Raji (cell line): ENCODE results near the gene GRAMD2B.

Experiments
- POLR2A ChIP-seq: IDR thresholded peaks from 2 replicates; pipeline ENCODE4 v1.6.1; 2011; ENCODE audit warnings: low read depth, low read length, control low read depth; ENCODE audit not compliant: insufficient read depth

The GRAMD2B gene

DNA sequence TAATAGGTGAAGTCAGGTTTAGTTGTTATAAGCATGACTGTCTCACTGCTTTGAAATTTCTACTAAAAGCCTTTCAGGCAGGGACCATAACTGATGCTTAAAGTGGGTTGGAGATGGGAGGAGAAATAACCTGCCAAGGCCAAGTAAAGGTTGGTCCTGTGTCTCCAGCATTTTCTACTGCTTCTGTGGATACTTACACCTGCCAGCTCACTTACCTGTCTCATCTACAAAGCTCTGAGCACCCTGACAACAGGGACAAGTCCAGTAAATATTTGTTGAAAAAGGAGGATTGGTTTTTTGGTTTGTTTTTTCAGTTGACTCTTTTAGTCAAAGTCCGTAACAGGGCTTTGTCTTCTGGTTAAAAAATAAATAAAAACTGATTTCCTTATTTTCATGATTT lies 38.6 kb downstream of the GRAMD2B start:
- TF ChIP-seq POLR2A, result no peak

DNA sequence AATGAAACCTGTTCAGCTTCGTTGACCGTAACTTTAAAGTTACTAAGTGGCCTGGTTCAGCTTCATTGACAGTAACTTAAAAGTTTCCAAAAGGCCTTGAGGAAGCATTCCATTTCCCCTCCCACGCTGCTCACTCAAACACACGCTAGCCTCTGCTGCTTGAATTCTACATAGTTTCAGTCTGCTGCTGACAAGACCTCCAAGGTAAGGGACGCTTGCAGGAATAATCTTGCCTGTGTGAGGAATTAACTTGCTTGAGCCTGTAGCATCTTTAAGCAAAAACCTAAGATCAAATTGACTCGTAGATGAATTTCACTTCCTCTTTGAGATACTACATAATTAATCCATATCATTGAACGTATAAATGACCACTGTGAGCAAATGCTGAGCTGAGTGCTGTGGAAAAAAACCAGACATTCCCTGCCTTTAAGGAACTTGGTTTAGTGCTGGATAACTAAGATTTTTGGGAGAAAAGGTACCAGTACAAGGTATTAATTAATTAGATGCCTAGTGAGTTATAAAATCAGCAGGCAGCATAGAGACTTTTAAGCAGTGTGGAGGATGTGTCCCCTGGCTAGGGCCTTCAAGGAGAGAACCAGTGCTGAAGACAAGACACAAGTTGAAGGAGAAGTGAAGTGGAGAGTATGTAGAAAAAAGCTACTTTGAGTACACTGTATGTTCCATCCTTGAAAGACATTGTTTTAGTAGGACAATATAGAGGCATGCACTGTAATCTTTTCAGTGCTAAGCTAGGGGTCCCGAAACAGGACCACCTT lies 39.2 kb downstream of the GRAMD2B start:
- no peak for TF ChIP-seq POLR2A

DNA sequence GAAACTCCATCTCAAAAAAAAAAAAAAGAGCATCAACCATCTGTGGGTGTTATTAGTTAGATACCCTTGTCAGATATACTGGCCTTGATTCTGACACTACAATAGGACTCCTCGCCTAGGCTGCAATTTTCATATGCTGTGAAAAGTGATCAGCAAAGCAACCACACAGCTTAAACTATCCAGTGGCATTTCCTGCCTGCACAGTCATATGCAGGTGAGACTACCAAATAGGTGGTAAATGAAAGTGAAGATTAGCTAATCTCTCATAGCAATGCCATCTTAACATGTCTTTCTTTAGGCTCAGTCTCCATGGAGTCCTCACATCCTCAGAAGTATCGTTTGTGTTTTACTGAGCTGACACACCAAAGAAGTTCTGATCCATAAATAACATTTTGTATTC lies 40.8 kb downstream of the GRAMD2B start:
- no peak for TF ChIP-seq POLR2A

DNA sequence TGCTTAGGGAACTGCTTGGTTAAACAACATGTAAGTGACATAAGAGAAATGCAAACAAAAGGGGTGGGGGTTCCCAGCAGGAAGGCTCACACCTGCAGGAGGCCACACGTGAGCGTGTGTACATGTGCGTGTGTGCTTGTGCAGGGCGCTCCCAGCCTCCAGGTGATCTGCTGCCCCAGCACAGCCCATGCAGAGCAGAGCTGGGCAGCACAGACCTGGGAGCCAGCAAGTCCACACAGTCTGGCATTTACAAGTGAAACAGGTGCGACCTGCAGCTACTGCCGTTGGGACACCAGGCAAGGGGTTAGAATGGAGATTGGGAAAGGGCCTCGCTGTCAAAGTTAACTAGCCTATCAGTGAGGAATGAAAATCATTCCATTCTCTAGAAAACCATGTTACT lies 41.8 kb downstream of the GRAMD2B start:
- TF ChIP-seq POLR2A, result no peak

DNA sequence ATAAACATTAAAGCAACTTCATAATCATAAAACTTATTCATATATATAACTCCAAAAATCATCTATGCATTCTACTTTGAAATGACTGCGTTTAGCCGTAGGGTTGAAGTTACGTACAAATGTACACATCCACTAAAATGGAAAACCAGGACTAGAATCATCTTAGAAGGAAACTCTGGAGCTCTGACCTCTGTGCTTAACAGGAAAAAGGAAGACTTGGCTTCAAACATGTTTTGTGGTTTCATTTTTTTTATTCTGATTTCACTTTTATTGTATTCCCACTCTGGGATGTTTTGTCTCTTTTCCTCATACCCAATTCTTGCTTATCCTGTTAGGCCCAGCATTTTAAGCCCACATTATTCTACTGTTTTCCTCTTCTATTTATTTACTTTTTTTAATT lies 44.9 kb downstream of the GRAMD2B start:
- no peak for TF ChIP-seq POLR2A

DNA sequence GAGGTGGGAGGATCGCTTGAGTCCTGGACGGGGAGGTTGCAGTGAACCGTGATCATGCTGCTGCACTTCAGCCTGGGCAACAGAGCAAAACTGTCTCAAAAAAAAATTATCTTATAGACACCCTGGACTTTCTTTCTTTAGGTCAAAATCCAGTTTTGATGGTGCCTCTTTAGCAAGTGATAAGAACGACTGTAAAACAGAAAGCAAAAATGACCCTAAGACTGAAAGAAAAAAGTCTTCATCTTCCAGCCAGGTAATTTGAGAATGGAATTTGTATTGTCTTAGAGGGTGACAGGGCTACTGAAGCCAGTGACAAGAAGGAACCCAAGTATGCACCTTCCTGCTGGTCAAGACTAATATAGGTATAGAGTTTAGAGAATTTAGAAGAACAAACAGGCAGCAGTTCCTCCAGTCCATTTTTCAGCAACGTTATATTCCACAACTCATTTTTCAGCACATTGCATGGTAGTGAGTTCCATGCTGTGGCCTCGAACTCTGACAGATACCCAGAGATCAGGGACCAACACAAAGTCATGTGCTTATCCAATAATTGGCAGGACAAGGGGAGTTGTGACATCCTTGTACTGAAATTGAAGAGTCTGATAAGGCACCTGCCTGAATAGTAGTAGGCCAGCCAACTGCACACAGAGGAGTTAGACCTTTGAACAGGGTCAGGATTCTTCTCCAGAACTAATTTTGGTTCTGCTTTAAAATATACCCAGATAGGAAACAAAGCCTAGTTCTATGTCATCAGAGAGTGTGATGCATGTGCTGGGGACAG lies 46.5 kb downstream of the GRAMD2B start:
- TF ChIP-seq POLR2A, result no peak

DNA sequence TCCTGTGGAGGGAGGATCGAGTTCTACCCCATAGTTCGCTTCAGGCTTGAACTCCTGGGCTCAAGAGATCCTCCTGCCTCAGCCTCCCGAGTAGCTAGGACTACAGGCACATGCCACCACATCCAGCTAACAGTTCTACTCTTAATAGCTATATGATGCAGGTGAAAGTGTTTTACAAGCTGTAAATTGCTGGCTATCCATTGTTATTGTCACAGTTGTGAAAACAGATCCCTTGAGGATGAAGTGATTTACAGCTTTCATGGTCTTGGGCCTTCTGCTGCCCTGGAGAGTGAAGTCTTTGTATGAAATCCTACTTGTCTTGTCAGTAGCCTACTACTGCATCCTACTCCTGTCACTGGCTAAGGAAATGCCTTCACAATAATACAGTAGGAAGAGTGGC lies 48.0 kb downstream of the GRAMD2B start:
- TF ChIP-seq POLR2A, result no peak

DNA sequence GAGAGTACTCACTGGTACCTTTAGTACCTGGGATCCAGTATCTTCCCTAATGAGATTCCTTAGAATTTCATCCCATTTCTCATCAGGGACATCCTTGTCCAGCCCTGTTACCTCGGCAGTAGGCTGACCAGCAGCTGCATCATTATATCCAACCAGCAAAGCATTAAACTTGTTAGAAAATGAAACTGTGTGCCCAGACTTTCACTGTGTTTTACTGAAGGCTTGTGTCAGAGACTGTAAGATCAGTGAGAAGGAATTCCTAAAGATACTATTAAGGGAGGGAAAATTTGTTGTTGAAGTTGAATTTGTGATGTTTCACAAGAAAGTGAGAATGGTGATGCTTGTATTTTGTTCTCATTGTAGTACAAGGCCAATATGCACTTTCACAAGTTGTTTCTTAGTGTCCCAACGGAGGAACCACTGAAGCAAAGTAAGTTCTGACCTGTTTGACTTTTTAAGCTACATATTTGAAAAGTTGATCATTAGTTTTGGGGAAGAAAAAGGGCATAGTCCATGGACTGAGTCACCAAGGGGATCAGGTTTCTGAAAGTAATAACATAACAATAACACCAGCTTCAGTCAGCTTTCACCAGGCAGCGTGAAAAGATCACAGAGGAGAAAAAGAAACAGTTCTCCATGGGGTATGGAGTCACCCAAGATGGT lies 48.8 kb downstream of the GRAMD2B start:
- no peak for TF ChIP-seq POLR2A

DNA sequence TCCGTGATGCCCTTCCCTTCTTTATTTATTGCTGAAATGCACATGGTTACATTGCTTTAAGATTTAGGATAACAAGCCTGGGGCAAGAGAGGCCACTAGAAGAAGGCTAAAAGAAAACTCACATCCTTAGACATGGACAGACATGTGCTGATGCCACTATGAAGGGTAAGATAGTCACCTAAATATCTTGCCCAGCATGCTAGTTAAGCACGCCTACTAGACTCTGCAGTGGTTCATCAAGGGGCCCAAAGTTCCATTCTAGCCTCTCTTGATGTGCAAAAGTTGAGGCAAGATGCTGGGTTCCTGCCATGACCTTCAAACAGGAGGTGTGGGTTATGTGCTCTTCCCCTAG lies 49.3 kb downstream of the GRAMD2B start:
- no peak for TF ChIP-seq POLR2A

DNA sequence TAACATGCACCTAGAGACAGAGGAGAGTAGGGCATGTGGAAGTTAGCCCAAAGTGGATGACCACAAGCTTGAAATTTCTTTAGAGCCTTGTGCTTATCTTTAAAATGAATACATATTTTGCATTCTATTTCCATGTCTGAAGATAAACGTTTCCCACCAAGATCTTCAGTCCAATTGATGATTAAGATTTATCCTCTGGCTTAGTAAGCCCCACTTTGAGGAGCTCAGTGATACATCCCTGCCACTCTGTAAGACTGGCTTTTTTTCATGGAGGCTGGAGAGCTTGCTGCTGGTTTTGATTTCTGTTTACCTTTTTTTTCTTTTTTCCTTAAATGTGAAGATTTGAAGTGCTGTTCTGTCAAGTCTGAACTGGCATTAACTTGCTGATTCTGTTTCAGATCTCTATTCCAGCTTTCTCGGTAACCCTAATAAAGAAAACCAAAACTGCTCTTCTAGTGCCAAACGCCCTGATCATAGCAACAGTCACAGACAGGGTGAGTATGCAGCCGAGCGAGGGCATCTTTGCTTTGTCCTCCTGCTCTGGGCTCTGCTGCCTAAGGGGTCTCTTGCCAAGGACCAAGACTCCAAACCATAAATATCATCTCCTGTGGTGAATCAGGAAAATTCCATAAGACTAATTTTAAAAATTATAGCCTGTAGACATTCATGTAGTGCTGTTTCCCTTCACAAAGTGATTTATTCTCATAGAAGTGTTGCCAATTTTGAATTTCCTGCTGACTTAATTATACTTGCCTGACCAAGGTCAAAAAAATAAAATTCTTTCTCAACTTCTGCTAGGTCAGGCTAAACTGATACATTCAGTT lies 54.3 kb downstream of the GRAMD2B start:
- no peak for TF ChIP-seq POLR2A

DNA sequence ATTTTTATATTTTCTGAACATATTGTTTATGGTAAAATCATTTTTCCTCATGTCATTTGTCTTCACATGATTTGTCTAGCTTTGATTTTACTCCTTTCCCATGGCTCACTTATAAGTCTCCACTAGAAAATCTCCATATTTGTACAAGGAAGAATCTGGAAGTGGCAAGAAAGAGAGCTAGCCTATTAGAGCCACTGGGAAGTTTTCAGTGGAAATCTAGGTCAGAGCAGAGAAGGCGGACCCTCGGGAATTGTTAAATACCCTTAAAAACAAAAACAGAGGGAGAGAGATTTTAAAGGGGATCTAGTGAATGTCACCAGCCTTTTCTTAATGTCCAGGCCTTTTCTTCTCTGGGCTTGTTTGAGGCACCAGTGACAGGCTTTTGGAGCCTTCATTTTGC lies 56.6 kb downstream of the GRAMD2B start:
- no peak for TF ChIP-seq POLR2A

DNA sequence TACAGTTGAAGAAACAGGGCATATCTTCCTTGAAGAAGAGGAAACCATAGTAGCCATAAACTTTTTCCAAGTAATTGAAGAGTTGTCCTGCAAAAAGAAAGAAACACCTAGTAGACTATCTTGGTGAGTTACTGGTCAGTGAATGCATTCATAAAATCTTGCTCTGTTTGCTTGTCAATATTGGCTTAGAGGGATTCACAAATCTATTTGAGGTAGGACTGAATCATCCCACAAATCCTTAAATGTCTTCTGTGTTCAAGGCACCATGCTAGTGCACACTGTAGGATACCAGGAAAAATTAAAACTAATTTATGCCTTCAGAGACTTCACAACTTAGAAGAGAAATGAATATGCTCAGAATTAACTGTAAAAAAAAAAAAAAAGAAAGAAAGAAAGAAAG lies 57.6 kb downstream of the GRAMD2B start:
- TF ChIP-seq POLR2A, result no peak

DNA sequence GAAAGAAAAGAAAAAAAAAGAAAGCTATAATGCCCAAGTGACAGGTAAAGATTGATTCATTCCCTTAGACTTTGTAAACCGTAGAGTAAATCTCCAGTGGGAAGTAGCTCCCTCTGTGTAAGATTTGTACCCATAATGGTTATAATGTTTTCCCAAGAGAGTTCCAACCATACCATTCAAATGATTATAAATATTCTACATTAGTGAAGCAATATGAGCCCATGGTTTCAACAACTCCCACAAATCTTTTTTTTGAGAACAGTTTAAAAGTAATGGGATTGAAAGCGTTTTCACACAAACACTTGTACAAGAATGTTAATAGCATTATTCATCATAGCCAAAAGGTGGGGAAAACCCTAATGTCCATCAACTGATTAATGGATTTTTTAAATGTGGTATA lies 58.0 kb downstream of the GRAMD2B start:
- no peak for TF ChIP-seq POLR2A

DNA sequence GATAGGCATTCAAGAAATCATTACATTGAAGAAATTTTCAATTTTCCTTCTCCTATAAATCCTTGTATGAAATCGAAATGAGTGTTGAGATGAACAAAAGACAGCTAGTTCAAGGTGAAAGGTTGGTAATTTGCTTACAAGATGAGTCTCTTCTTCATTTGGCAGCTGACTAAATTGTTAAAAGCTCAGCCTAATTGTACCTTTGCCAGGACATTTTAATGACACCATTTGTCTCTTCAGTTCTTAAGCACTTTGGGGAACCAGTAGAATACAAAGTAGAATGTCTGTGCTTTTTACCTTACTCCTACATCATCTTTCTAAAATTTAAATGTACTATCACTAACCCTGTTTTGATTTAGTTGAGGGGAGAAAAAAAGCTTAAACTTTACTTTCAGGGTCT lies 59.4 kb downstream of the GRAMD2B start:
- no peak for TF ChIP-seq POLR2A

DNA sequence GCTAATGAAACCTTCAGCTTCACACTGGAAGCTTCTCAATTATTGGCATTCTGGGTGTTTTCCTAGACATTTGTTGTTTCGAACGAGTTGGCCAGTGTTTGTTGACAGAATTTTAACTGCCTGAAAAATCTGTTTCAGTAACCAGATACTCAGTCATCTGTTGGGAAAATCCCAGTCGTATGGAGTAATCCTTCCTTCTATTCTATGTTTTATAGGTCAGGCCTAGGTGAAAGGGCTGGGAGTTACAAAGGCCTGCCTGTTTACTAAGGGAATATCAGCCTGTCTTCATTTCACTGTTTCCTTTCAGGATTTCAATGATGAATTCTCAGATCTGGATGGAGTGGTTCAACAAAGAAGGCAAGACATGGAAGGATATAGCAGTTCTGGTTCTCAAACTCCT lies 59.9 kb downstream of the GRAMD2B start:
- TF ChIP-seq POLR2A, result no peak
